GM12892 (cell line): ENCODE measurements around the gene HBS1L.

ENCODE experiments used
- POLR2A ChIP-seq: IDR thresholded peaks from 2 replicates; pipeline ENCODE4 v1.6.1; 2011; ENCODE audit warnings: low read depth, low read length, control low read depth
- POLR2AphosphoS5 ChIP-seq: IDR thresholded peaks from 2 replicates; pipeline ENCODE4 v1.6.1; 2011; ENCODE audit warnings: low read depth, low read length, control low read depth

DNA sequence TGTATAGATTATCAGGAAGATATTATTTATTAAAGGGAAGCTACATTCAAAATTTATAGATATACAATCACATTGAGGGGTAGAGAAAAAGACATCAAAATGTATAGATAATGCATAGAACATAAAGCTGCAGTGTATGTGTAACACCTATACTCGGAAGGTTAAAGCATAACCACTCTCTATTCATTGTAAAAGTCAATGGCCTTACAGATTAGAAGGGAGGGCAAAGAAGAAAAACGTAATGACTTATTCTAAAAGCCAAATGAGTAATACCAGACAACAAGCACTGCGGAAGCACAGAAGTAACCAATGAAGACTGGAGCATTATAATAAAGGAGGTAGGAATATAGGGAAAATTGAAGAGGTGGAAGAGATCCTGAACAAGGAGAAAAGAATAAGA lies 11.3 kb downstream of the HBS1L start:
- no peak for TF ChIP-seq POLR2A
- TF ChIP-seq POLR2AphosphoS5, result no peak
